HG02610 (cell line): Measurements from ENCODE around the gene PLA2G4B.

Source experiments
- ATAC-seq: cut with Tn5 transposase; IDR thresholded peaks from one replicate; pipeline ENCODE4 v1.9.1; 2021; ENCODE audit warnings: mild to moderate bottlenecking, moderate library complexity; ENCODE audit not compliant: unreplicated experiment

Gene PLA2G4B

GRCh38 chr15:41850482-41851166, 12.0 kb downstream of the PLA2G4B start:
- no peak for ATAC-seq

DNA sequence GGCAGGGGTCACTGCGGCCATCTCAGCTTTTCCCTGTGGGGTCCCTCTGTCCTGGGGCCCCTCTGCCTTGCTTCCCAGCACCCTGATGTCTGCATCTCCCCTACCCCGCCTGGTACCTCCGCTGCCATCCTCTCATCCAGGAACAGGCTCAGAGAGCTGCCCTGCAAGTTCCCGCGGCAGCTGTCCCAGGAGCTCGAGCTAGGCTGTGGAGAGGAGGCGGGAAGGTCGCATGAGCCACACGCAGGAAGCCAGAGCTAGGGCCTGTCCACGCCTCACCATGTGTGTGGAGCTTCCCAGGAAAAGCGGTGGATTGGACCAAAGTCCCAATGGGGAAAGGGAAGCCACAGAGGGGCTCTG, 12.5 kb downstream of the PLA2G4B start:
- no peak for ATAC-seq

GRCh38 chr15:41851755-41852370, 13.2 kb downstream of the PLA2G4B start:
- no peak for ATAC-seq

DNA sequence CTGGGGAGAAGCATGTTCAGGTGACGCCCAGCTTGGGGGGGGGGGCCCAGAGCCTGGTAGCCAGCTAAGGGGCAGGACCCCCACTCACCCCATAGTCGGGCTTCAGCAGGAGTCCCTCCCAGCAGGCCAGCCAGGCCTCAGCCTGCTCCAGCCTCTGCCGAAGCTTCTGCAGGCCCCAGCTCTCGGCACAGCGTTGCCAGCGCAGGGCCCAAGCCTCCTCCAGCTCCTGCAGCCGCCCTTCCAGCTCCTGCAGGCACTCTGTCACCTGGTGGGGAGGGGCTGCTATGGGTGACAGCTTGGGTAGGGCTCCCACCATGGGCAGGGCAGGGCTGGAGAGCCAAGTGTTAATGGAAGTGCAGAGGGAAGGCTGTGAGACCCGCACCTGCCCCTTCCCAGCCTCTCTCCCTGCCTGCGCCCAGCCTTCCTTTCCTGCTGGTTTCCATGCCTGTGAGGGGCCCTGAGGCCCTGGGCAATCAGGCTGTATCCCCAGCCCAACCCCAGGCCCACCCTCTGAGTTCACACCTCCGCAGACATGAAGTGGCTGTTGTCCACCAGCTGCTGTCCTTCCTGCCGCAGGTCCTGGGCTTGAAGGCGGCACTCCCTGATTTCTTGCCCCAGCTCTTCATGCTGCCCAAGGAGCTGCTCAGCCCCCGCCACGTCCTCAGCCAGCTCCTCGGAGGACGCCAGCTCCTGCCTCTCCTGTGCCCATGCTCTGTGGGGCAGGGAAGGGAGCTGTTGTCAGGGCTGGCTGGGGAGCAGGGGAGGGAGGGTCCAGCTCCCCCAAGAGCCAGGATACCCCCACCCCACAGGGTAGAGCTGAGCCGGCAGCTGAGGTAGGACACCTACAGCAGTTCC, 14.3 kb downstream of the PLA2G4B start:
- no peak for ATAC-seq

DNA sequence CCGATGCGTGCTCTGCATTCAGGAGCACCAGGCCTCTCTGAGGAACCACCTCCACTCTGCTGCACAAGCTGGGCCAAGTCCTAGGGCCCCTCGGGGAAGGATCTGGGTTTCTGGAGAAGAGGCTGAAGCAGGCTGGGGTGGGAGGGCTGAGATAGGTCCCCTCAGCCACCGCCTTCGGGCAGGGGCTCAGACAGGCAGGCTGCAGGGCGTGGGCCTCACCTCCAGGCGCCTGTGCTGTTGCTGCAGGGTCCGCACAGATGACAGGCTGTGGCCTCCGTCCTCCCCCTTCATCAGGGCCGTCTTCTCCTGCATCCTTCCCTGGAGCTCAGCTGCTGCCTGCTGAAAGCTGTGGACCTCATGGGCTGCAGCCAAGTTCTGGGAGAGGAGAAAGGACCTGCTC, 15.2 kb downstream of the PLA2G4B start:
- ATAC-seq: no peak

GRCh38 chr15:41854443-41854842, 15.8 kb downstream of the PLA2G4B start:
- no peak for ATAC-seq

DNA sequence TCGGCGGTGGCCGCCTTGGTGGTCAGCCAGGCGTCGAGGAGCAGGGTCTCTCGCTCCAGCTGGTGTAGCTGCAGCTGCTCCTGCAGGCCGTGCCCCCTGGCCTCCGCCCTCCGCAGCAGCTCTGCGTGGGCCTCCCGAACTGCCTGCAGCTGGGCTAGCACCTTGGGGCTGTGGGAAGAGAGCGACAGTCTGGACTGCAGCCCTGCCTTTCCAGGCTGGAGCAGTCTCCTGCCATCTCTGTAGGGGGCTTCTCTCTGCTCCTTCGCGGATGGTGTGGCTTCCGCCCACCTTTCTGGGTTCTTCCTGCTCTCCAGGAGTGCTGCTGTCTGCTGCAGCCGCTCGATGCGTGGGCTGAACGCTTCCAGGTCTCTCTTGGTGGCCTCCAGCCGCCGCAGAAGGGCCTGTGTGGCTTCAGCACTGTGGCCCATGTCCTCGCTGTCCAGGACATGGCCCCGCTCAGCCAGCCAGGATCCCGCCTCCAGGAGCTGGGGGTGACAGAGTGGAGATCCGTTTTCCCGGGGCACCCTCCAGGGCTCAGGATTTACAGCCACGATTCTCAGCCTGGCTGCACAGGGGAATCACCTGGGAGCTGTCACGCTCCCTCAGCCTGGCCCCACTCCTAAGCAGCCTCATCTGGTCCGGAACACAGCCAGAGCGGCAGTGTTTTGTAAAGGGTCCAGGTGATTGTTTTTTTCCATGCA, 16.8 kb downstream of the PLA2G4B start:
- no peak for ATAC-seq

- no peak for ATAC-seq
Measured at GRCh38 chr15:41856262-41856661, 17.6 kb downstream of the PLA2G4B start.

DNA sequence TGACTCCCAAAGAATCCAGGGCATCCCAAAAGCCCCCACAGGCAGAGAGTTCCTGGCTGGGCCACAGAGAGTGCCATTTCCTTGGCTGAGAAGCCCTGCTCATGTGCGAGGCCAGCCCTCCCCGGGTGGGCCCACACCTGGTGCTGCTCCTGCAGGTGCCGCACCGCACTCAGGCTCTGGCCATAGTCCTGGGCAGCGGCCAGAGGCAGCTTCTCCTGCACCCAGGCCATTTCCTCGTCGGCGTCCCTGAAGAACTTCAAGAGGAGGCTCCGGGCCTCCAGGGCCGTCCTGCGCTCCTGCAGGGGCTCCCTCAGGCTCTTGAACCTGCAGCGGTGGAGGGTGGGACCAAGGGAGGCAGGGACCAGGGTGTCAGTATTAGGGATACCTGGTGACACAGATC, 18.1 kb downstream of the PLA2G4B start:
- no peak for ATAC-seq

GRCh38 chr15:41857316-41857715, 18.7 kb downstream of the PLA2G4B start:
- no peak for ATAC-seq

- no peak for ATAC-seq
Measured at GRCh38 chr15:41858756-41859155, 20.1 kb downstream of the PLA2G4B start.

DNA sequence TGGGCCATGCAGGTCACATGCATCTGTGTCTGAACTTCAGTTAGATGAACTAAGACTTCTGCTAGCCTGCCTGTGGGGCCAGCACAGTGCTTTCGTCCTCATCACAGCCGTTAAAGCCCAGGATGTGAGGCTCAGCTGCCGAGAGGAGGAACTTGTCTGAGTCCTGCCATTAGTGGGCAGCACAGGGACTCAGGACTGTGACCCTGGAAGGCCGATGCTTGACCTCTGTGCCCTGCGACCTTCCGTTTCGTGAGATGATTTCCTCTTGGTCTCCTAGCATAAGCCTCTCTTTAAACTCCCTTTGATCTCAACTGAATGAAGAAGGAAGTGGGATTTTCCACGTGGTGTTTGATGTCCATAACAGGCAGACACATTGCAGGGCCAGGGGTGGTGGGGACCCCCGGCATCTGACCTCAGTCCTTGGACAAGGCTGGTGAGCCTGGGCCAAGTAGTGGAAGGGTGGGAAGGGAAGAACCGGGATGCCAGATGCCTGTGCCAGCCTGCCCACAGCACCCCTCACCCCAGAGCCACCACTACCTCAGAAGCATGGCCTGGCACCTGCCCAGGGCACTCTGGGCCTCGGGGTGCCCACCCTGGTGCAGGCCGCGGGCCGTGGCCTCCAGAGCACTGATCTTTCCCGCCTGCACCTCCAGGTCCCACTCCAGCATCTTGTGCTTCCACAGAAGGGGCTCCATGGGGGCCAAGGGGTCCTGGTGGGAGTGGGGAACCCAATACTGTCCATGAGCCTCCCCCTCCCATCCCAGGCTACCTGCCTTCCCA, 21.6 kb downstream of the PLA2G4B start:
- no peak for ATAC-seq

DNA sequence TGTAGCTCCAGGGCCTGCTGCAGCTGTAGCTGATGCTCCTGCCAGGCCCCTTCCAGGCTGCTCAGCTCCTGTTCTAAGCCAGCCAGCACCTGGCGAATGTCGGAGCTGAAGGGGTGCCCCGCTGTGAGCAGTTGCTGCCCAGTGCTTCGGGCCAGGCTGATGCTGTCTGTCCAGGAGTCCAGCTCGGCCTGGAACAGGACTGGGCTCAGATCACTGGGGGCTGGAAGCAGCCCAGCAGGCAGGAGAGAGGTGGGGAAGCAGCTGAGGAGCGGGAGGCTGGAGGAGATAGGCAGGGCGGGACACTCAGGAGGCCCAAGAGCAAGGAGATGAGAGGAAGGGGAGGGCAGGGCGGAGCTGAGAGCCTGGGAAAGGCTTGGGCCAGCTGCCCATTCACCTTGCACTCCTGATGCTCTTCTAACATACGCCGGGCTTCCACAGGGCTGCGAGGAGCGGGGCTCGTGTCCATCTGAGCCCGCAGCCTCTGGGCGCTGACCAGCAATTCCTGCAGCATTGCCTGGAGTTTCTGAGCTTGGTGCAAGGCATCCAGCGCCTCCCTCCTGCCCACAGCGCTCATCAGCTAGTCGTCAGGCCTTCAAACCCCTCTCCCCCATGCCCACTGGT, 23.2 kb downstream of the PLA2G4B start:
- no peak for ATAC-seq

DNA sequence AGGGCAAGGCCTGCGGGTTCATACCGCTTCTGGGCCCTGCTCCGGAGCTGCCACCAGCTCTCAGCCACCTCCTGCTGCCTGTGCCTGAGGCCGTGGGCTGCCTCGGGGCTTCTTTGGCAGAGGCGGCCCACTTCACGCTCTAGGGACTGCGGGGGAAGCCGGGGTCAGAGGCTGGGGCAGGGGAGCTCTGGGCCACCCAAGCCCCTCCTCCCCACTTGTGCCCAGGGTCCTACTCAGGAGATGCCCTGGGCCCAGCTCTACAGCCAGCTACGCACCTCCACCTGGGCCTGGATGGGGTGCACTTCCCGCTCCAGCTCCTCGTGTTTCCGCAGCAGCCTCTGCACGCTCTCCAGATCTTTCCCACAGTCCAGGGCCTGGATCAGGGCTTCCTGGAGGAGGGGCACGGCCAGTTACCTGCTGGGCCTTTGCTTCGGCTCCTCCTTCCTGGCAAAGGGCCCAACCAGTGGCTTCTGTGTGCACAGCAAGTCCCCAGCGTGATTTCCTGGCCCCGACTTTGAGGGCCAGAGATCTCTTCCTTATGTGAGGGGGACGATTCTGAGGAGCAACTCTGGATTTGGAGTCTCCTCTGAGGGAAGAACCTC, 24.0 kb downstream of the PLA2G4B start:
- no peak for ATAC-seq

DNA sequence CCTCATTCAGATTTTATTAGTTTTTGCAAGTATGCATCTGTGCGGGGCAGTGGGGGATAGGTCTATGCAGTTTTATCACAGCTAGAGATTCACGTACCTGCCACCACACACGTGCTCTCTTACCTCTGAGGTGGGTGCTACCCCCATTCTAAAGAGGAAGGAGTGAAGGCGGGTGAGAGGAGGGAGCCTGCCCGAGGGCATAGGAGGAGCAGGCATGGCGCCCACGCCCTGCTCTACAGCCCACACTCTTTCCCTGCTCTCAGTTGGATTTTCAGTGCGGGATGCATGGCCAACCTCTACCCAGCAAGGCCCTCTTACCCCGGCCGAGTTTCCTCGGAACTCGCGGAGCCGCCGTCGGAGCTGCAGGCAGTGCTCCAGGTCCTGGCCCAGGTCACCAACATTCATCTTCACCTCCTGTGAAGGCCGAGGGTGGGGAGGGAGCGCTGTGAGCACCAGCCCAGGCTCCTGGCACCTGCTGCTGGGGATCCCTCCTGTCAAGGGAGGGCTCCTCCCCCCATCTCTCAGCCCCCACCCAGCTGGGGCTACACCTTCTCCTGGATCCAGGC, 26.9 kb downstream of the PLA2G4B start:
- ATAC-seq: no peak

- no peak for ATAC-seq
Measured at GRCh38 chr15:41866263-41866703, 27.6 kb downstream of the PLA2G4B start.

DNA sequence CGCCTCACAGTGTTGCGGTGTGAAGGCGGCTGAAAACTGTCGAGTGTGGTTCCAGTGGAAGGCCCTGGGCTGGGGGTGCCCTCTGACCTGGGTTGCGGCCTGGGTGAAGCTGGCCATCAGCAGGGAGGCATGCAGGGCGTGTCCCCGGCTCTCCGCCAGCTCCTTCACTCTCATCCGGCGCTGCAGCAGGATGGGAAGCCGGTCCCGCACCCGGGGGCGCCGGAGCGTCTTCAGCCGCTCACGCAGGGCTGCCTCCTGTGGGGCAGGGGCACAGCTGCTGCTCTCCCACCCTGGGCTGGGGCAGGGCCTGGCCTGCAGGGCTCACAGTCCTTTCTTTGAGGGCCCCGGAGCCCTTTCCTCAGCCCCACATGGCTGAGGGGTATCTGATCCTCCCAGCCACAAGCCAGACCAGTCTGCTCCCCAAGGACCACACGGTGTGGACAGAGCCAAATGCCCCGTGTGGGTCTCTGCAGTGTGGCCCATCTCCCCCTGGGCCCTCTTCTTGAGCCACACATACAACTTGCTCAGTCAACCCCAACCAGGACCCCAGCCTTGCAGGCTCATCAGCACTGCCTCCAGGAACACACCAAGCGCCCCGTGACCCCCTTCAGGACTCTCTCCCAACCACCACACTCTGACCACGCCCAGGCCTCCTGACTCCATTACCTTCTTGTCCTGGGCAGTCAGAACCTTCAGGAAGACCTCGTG, 28.4 kb downstream of the PLA2G4B start:
- ATAC-seq: no peak

GRCh38 chr15:41868321-41868720, 29.7 kb downstream of the PLA2G4B start:
- ATAC-seq: no peak
